ENCODE results near the gene ALLC. TPM values are rescaled to one million over a fixed set of nuclear protein-coding genes. Genes with fewer than 3 reads are reported as not detected.

The ALLC gene
- total RNA-seq, 4 donors from 2014 or later: not detected

GRCh38 chr2:3683748-3684454 lies 25.9 kb downstream of the ALLC start:
- Histone ChIP-seq H3K36me3 (no peaks in the 10 kb centered on the region), H3K9me3 (no peaks in the 10 kb centered on the region), H3K27me3 (no peaks in the 10 kb centered on the region), H3K27ac (no peak overlapping the region), H3K4me1 (no peaks in the 10 kb centered on the region), H3K4me3 (no peak overlapping the region)
- intact Hi-C loops (cut with DNase I; ENCODE audit: low total_unique reads) (no loop called here), in situ Hi-C loops (cut with MboI; ENCODE audit: low pct_ligation_motif_present in 1 of 4, low pct_unique_long_range_greater_than_20kb in 1 of 4, low sequenced_read_pairs in 3 of 4) (no loop called here)
- TF ChIP-seq POLR2A (IDR thresholded peaks at IDR 0.05) (no peak), POLR2AphosphoS5 (IDR thresholded peaks at IDR 0.05) (no peak), EP300 (IDR thresholded peaks at IDR 0.05; ENCODE audit: low read depth) (no peak), CTCF (IDR thresholded peaks at IDR 0.05) (no peak)
- 48 to 64% methylated on average over 3 of the region's 3 CpGs for WGBS, 2 donors (ENCODE audit: low coverage in 1 of 2)
- DNase-seq: no peak

GRCh38 chr2:3689998-3690748 lies 32.2 kb downstream of the ALLC start:
- intact Hi-C loops (cut with DNase I; ENCODE audit: low total_unique reads) (no loop called here), in situ Hi-C loops (cut with MboI; ENCODE audit: low pct_ligation_motif_present in 1 of 4, low pct_unique_long_range_greater_than_20kb in 1 of 4, low sequenced_read_pairs in 3 of 4) (no loop called here)
- TF ChIP-seq CTCF (IDR thresholded peaks at IDR 0.05): no peak
- no peak for TF ChIP-seq EP300 (IDR thresholded peaks at IDR 0.05; ENCODE audit: low read depth)
- no peak for TF ChIP-seq POLR2A (IDR thresholded peaks at IDR 0.05)
- TF ChIP-seq POLR2AphosphoS5 (IDR thresholded peaks at IDR 0.05): no peak
- DNase-seq: no peak
- Histone ChIP-seq H3K4me1 (no peaks in the 10 kb centered on the region), H3K27ac (no peak overlapping the region), H3K9me3 (no peaks in the 10 kb centered on the region), H3K4me3 (no peak overlapping the region), H3K27me3 (no peaks in the 10 kb centered on the region), H3K36me3 (no peaks in the 10 kb centered on the region)

GRCh38 chr2:3692375-3692774 lies 34.4 kb downstream of the ALLC start:
- intact Hi-C loops (cut with DNase I; ENCODE audit: low total_unique reads): no loop called here
- in situ Hi-C loops (cut with MboI; ENCODE audit: low pct_ligation_motif_present in 1 of 4, low pct_unique_long_range_greater_than_20kb in 1 of 4, low sequenced_read_pairs in 3 of 4): no loop called here
- TF ChIP-seq CTCF (IDR thresholded peaks at IDR 0.05) (peak in 1 of 5 experiments; percentile 5), POLR2A (IDR thresholded peaks at IDR 0.05) (no peak), POLR2AphosphoS5 (IDR thresholded peaks at IDR 0.05) (no peak), EP300 (IDR thresholded peaks at IDR 0.05; ENCODE audit: low read depth) (no peak)

GRCh38 chr2:3696545-3696944 lies 38.5 kb downstream of the ALLC start:
- no peaks in the 10 kb centered on the region for H3K4me1 ChIP-seq
- H3K36me3 ChIP-seq: no peaks in the 10 kb centered on the region
- TF ChIP-seq POLR2AphosphoS5 (IDR thresholded peaks at IDR 0.05) (no peak), EP300 (IDR thresholded peaks at IDR 0.05; ENCODE audit: low read depth) (no peak), CTCF (IDR thresholded peaks at IDR 0.05) (no peak), POLR2A (IDR thresholded peaks at IDR 0.05) (no peak)
- in situ Hi-C loops (cut with MboI; ENCODE audit: low pct_ligation_motif_present in 1 of 4, low pct_unique_long_range_greater_than_20kb in 1 of 4, low sequenced_read_pairs in 3 of 4) (no loop called here), intact Hi-C loops (cut with DNase I; ENCODE audit: low total_unique reads) (no loop called here)
- no peaks in the 10 kb centered on the region for H3K27me3 ChIP-seq
- H3K9me3 ChIP-seq: no peaks in the 10 kb centered on the region
- H3K27ac ChIP-seq: no peak overlapping the region
- no peak overlapping the region for H3K4me3 ChIP-seq
- DNase-seq: no peak
- 76 to 82% methylated on average over 3 of the region's 3 CpGs for WGBS, 2 donors (ENCODE audit: low coverage in 1 of 2)

More at GRCh38 chr2:3692375-3692774, 34.4 kb downstream of the ALLC start:
- no peaks in the 10 kb centered on the region for H3K27me3 ChIP-seq
- no peak overlapping the region for H3K27ac ChIP-seq
- no peaks in the 10 kb centered on the region for H3K9me3 ChIP-seq
- H3K4me1 ChIP-seq: no peaks in the 10 kb centered on the region
- DNase-seq: no peak
- H3K36me3 ChIP-seq: no peaks in the 10 kb centered on the region
- H3K4me3 ChIP-seq: no peak overlapping the region

All from transverse colon (tissue), 4 donors.